22Rv1 (cell line): ENCODE data around the gene KCNRG.
A peak's percentile ranks its signal among the peaks of the same experiment; 100 is the strongest.

Experiments
- H3K27ac ChIP-seq: fragments of 450-650 bp; 2 replicates; pipeline ENCODE4 v1.5.1; 2017
- ZFX ChIP-seq: fragments of 450-650 bp; IDR thresholded peaks from 2 replicates; pipeline ENCODE4 v1.6.1; 2017; ENCODE audit warnings: antibody characterized with exemption, borderline replicate concordance
- TF ChIP-seq, protein P1 (sequence below): fragments of 450-650 bp; IDR thresholded peaks from 2 replicates; pipeline ENCODE4 v1.5.1; 2017; ENCODE audit warnings: mild to moderate bottlenecking

KCNRG gene

GRCh38 chr13:50015258-50015657 is at the start of gene KCNRG:
Gene KCNRG, plus strand, starts transcription at chr13:50015444. Its CDS starts 50 bp downstream, at chr13:50015494.
- TF ChIP-seq ZFX: no peak
- TF ChIP-seq, protein P1, sequence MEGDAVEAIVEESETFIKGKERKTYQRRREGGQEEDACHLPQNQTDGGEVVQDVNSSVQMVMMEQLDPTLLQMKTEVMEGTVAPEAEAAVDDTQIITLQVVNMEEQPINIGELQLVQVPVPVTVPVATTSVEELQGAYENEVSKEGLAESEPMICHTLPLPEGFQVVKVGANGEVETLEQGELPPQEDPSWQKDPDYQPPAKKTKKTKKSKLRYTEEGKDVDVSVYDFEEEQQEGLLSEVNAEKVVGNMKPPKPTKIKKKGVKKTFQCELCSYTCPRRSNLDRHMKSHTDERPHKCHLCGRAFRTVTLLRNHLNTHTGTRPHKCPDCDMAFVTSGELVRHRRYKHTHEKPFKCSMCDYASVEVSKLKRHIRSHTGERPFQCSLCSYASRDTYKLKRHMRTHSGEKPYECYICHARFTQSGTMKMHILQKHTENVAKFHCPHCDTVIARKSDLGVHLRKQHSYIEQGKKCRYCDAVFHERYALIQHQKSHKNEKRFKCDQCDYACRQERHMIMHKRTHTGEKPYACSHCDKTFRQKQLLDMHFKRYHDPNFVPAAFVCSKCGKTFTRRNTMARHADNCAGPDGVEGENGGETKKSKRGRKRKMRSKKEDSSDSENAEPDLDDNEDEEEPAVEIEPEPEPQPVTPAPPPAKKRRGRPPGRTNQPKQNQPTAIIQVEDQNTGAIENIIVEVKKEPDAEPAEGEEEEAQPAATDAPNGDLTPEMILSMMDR: no peak
- peak within 1 kb of the TSS; percentile 17; the same call in 1 of the 2 replicates for H3K27ac ChIP-seq

GRCh38 chr13:49967456-49967855 is 47.8 kb upstream of the KCNRG start:
- TF ChIP-seq, protein P1: no peak
- no peak for TF ChIP-seq ZFX
- H3K27ac ChIP-seq: no peak overlapping the region

DNA sequence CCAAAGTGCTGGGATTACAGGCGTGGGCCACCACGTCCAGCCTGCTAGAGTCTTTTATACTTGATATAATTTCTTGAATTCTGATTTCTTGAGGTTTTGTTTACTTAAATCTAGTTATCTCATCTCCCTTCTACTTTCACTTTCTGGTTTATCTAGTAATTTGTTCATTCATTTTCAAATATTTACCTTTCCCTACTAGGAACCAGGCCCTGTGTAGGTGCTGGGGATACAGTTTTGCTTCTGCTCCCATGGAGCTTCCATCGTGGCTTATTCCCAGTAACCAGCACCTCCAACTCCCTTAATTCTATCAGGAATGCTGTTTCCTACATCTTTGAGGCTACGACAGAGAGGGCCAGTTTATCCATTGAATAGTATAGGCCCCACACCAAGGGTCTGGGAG is 42.5 kb upstream of the KCNRG start:
- H3K27ac ChIP-seq: no peak overlapping the region
- no peak for TF ChIP-seq ZFX
- TF ChIP-seq, protein P1: no peak

- TF ChIP-seq, protein P1: no peak
- TF ChIP-seq ZFX: no peak
- H3K27ac ChIP-seq: no peak overlapping the region
Measured at GRCh38 chr13:49975826-49976225, 39.4 kb upstream of the KCNRG start.

DNA sequence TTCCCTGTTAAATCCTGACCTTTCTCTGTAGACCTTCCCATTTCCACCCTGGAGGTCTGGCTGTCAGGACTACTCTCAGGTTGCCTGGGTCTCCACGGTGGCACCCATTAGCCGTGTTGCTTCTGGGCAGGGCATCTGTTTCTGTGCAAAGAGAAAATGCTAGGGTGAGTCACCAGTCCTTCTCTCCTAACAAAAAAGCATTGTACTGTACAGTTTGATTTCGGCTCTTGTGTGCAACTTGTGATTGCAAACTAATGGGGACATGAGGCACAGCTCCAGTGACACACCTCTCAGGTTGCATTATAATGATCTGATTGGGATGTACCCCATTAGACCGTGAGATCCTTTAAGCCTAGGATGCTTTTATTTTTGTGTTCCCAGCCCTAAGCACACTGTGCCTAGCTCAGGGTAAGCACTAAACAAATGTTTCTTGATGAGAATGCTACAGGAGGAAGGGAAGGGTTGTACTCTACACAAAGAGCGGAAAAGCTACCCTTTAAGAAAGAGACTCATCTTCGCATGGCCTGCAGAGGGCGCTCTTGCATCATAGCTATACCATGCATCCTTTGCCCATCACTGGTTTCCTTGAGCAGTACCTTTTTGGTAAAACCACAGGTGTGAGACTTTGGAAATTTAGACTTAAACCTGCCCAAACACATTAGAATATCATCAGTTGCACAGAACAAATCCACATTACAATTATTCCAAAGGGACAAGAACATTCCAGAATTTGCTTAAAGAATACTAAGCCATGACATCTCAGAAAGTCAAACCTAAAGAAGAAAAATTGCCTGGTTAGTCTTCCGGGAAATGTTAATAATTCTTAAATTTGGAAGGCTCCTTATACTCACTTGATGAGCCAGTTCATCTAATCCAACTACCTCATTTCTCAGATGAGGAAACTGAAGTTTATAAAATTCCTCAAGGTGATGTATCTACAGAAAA is 38.7 kb upstream of the KCNRG start:
- TF ChIP-seq, protein P1: peak; percentile 94
- no peak for TF ChIP-seq ZFX

DNA sequence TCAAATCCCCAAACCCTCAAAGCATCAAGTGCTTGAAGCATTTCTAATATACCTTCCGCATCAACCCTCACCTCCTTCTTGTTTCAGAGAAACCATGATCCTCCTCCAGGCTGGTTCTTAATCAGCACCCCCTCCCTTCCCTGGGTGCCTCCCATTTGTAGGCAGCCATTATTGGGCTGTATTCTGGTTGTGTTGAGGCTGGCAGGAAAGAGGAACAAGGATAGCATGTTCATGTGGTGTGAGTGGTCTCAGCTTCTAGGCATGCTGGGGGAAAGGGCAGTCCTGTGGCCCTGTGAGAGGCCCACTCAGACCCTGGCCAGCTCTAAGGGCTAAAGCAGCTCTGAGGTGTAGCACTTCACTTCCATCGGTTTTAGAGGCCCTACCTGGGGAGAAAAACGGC is 37.3 kb upstream of the KCNRG start:
- no peak overlapping the region for H3K27ac ChIP-seq
- TF ChIP-seq, protein P1: no peak

More for the DNA sequence above, 38.7 kb upstream of the KCNRG start:
- H3K27ac ChIP-seq: no peak overlapping the region

GRCh38 chr13:49980266-49980665 is 35.0 kb upstream of the KCNRG start:
- TF ChIP-seq ZFX: no peak
- TF ChIP-seq, protein P1: no peak
- no peak overlapping the region for H3K27ac ChIP-seq
